Body of pancreas (tissue), 4 donors: ENCODE data around the gene AVPI1. TPM values are rescaled to one million over a fixed set of nuclear protein-coding genes. Genes with fewer than 3 reads are reported as not detected.

Experiments
- ATAC-seq: fragments of 150-250 bp; one replicate; pipeline ENCODE4 v1.9.1; 2016
- DNase-seq, 4 donors: peaks; one replicate each; pipeline ENCODE4 v3.0.0-alpha.2; 2019
- H3K27ac ChIP-seq, 4 donors: fragments of 200-600 bp; sonication (generic); 1 replicate in 3 of 4; 2 replicates in 1 of 4; pipeline versions ENCODE4 v1.5.1 to v1.6.1; 2016 to 2019; ENCODE audit warnings: mild to moderate bottlenecking in 1 of 4, mixed read lengths in 1 of 4, moderate library complexity in 1 of 4
- H3K27me3 ChIP-seq, 2 donors: fragments of 200-600 bp; sonication (generic); one replicate each; pipeline ENCODE4 v1.6.0; 2016; ENCODE audit warnings: mild to moderate bottlenecking in 1 of 2
- H3K36me3 ChIP-seq, 2 donors: fragments of 200-600 bp; sonication (generic); replicated peaks in 1 of 2; 2 replicates each; pipeline ENCODE4 v1.5.1; 2016; ENCODE audit warnings: low read depth in 2 of 2; ENCODE audit not compliant: insufficient read depth in 1 of 2
- H3K4me1 ChIP-seq: fragments of 200-600 bp; sonication (generic); one replicate; pipeline ENCODE4 v1.6.0; 2016
- H3K4me3 ChIP-seq, 2 donors: fragments of 200-600 bp; sonication (generic); 1 replicate in 1 of 2; 2 replicates in 1 of 2; pipeline ENCODE4 v1.5.1; 2016 to 2019
- H3K9me3 ChIP-seq, 3 donors: fragments of 200-600 bp; sonication (generic); 1 replicate in 2 of 3; 2 replicates in 1 of 3; pipeline ENCODE4 v1.5.1; 2016
- CTCF ChIP-seq, 7 experiments: fragments of 450-650 bp in 4 of 7; fragments of 200-600 bp in 3 of 7; sonication (generic) in 3 of 7; IDR thresholded peaks; one replicate each; pipeline ENCODE4 v1.5.1; 2016 to 2019; ENCODE audit warnings: antibody characterized with exemption in 7 of 7
- POLR2A ChIP-seq, 3 donors: fragments of 450-650 bp; IDR thresholded peaks; one replicate each; pipeline ENCODE4 v1.6.1; 2016; ENCODE audit warnings: antibody characterized with exemption in 3 of 3, mild to moderate bottlenecking in 2 of 3
- WGBS, 2 donors: methylation state at CpG; one replicate each; pipeline ENCODE4 v1.1.5; 2017; 5-methylcytosine and 5-hydroxymethylcytosine counted together
- intact Hi-C: fragments of 100-400 bp; cut with DNase I; formaldehyde crosslinking; loops from one replicate; pipeline ENCODE4 v1.15.1; 2023
- total RNA-seq, 2 donors: library from RNA; depleted of rRNA; stranded (reverse); fragments of >200 nt; gene quantifications; one replicate each; pipeline ENCODE4 v1.1.0, GENCODE V29; 2016

The AVPI1 gene
- total RNA-seq, 2 donors from 2014 or later = 5.7 to 14.8 TPM

GRCh38 chr10:97673736-97674525, 13.1 kb downstream of the AVPI1 start:
- no peak for TF ChIP-seq CTCF (IDR thresholded peaks at IDR 0.05)
- TF ChIP-seq POLR2A (IDR thresholded peaks at IDR 0.05) = no peak
- H3K27ac ChIP-seq = no peak overlapping the region
- 75 to 78% methylated on average over 8 of the region's 8 CpGs for WGBS, 2 donors
- no peak for DNase-seq
- peaks cover 0 to 3% of the 10 kb centered on the region in 2 donors for H3K36me3 ChIP-seq
- H3K4me1 ChIP-seq = no peaks in the 10 kb centered on the region
- H3K27me3 ChIP-seq = no peaks in the 10 kb centered on the region
- H3K9me3 ChIP-seq = no peaks in the 10 kb centered on the region
- no peak overlapping the region for H3K4me3 ChIP-seq
- ATAC-seq = no peak
- intact Hi-C loops = no loop called here

- Histone ChIP-seq H3K27me3 (no peaks in the 10 kb centered on the region), H3K27ac (no peak overlapping the region), H3K9me3 (no peaks in the 10 kb centered on the region), H3K4me3 (no peak overlapping the region), H3K36me3 (peaks cover 0 to 2% of the 10 kb centered on the region in 2 donors), H3K4me1 (peaks cover 3% of the 10 kb centered on the region)
- no peak for TF ChIP-seq POLR2A (IDR thresholded peaks at IDR 0.05)
- TF ChIP-seq CTCF (IDR thresholded peaks at IDR 0.05) = no peak
- no peak for DNase-seq
- 79 to 82% methylated on average over 1 of the region's 1 CpG for WGBS, 2 donors
- ATAC-seq = no peak
- intact Hi-C loops = no loop called here
Measured at GRCh38 chr10:97669571-97669970, 17.5 kb downstream of the AVPI1 start.

- Histone ChIP-seq H3K4me3 (no peak overlapping the region), H3K9me3 (no peaks in the 10 kb centered on the region), H3K36me3 (peaks cover 0 to 3% of the 10 kb centered on the region in 2 donors), H3K27ac (no peak overlapping the region), H3K4me1 (peaks cover 11% of the 10 kb centered on the region), H3K27me3 (no peaks in the 10 kb centered on the region)
- no peak for TF ChIP-seq CTCF (IDR thresholded peaks at IDR 0.05)
- no peak for TF ChIP-seq POLR2A (IDR thresholded peaks at IDR 0.05)
- intact Hi-C loops = no loop called here
- DNase-seq (no peak), ATAC-seq (no peak)
- WGBS, 2 donors = 70 to 81% methylated on average over 6 of the region's 6 CpGs
Measured at GRCh38 chr10:97667463-97667862, 19.6 kb downstream of the AVPI1 start.

GRCh38 chr10:97666992-97667391, 20.0 kb downstream of the AVPI1 start:
- DNase-seq (no peak), ATAC-seq (no peak)
- H3K36me3 ChIP-seq = peaks cover 0 to 3% of the 10 kb centered on the region in 2 donors
- no peaks in the 10 kb centered on the region for H3K27me3 ChIP-seq
- H3K4me1 ChIP-seq = peaks cover 11% of the 10 kb centered on the region
- no peaks in the 10 kb centered on the region for H3K9me3 ChIP-seq
- intact Hi-C loops = no loop called here
- no peak overlapping the region for H3K27ac ChIP-seq
- H3K4me3 ChIP-seq = no peak overlapping the region
- TF ChIP-seq POLR2A (IDR thresholded peaks at IDR 0.05) (no peak), CTCF (IDR thresholded peaks at IDR 0.05) (no peak)
- WGBS, 2 donors = 89 to 95% methylated on average over 7 of the region's 7 CpGs
